ENCODE results near the gene KIF7. TPM values are rescaled to one million over a fixed set of nuclear protein-coding genes. Genes with fewer than 3 reads are reported as not detected.
A peak's percentile ranks its signal among the peaks of the same experiment; 100 is the strongest.

The KIF7 gene
- total RNA-seq, 8 experiments from 2014 or later, result 3.5 to 13.4 (median 6.6) TPM

DNA sequence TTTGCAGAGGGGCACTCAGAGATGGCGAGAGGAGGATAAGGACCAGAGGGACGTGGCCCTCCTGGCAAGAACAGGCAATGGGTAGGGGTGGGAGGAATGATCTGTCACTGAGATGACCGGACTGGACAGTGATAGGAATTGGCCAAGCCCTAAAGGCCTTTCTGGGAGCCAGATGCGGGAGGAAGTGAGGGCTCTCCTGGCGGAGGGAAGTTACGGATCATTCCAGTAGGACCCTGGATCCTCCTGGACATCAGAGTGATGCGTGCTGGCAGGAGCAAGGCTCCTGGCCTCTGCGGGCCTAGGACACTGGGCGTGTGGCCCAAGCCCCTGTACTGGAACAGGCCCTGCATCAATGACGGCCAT lies 23.4 kb downstream of the KIF7 start:
- ATAC-seq (replicated peaks in 6 of 8), result no peak
- in situ Hi-C loops (cut with MboI; ENCODE audit: low pct_unique_long_range_greater_than_20kb in 2 of 9, low sequenced_read_pairs in 9 of 9, unreplicated experiment in 9 of 9), result no loop called here
- 33 to 95% (median 87%) methylated on average over 1 to 8 of the region's 10 CpGs; no CpG with 5 or more reads in 4 of the 10 experiments for WGBS, 10 experiments
- Histone ChIP-seq H3K4me3 (no peak overlapping the region), H3K4me1 (replicated peaks in 1 of 2) (peaks cover 0 to 1% of the 10 kb centered on the region in 2 donors), H3K27ac (no peak overlapping the region)

DNA sequence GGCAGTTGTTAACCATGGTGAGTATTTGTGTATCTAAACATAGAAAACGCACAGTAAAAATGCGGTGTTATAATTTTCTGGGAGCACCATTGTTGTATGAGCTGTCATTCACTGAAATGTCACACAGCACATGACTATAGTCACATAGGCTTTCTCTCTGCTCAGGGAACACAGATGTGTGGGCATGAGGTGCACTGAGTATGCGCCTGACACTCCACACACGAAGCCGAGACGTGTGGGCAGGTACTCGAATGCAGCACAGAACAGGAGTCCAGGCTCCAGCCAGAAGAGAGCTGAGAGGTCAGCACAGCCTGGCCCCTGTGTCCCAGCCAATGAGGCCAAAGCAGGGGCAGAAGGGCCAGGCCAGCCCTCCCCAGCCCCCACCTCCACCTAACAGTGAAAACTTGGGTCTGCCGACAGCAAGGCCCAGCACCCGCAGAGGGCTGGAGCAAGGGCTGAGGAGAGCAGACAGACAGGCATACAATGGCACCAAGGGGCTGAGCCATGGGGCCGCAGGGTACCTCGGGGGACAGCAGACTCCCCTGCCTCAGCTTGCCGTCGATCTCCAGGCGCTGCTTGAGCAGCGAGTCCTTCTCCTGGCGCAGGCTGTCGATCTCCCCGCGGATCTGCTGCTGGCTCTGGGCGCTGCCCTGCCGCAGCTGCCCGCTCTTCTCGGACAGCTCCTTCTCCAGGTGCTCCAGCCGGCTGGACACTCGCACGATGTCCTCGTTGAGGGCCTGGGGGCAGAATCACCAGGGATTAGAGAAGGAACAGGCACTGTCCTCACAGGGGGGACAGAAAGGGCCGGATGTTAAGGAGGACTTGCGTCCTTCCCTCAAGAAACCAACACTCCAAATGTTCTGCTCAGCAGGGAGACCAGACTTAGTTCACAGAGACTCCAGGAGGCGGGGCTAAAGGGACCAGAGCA lies 24.0 kb downstream of the KIF7 start:
- Histone ChIP-seq H3K4me3 (no peak overlapping the region), H3K4me1 (replicated peaks in 1 of 2) (peaks cover 0 to 3% of the 10 kb centered on the region in 2 donors), H3K27ac (no peak overlapping the region)
- 88 to 100% (median 100%) methylated on average over 1 to 8 of the region's 30 CpGs; no CpG with 5 or more reads in 5 of the 10 experiments for WGBS, 10 experiments
- ATAC-seq (replicated peaks in 6 of 8), result no peak
- in situ Hi-C loops (cut with MboI; ENCODE audit: low pct_unique_long_range_greater_than_20kb in 2 of 9, low sequenced_read_pairs in 9 of 9, unreplicated experiment in 9 of 9), result no loop called here

DNA sequence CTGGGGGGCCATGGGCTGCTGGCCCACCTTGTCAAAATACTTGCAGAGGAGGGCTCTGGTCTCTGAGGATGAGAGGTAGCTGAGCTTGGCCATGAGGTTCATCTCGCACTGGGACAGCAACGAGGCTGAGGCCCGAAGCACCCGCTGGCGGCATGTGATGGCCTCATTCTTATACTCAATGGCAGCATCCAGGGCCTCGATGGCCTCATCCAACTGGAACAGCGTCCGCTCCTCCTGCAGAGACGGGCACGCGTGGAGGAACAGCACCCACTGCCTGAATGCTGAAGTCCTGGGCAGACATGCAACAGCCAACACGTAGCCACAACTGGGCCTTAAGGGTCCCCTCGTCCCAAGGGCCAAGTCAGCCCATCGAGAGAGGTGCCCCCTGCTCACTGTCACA lies 25.0 kb downstream of the KIF7 start:
- no peak overlapping the region for H3K4me3 ChIP-seq
- H3K4me1 ChIP-seq (replicated peaks in 1 of 2), result peaks cover 0 to 3% of the 10 kb centered on the region in 2 donors
- WGBS, 10 experiments, result 71 to 100% (median 90%) methylated on average over 2 to 10 of the region's 14 CpGs; no CpG with 5 or more reads in 5 of the 10 experiments
- in situ Hi-C loops (cut with MboI; ENCODE audit: low pct_unique_long_range_greater_than_20kb in 2 of 9, low sequenced_read_pairs in 9 of 9, unreplicated experiment in 9 of 9), result no loop called here
- H3K27ac ChIP-seq, result no peak overlapping the region
- ATAC-seq (replicated peaks in 6 of 8), result no peak

DNA sequence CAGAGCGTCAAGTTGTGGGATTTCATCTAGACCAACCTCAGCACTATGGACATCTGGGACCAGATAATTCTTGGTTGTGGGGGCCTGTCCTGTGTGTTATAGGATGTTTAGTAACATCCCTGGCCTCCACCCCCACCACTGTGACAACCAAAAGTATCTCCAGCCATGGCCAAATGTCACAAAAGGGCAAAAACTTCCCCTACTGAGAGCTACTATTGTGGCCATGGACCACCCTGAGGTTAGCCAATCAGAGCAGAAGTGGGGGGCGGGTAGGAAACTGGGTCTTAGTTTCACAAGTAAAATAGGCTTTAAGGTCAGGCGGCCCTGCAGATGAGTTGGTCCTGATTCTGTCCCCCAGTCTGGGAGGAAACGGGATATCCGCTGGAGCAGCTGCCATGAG lies 25.4 kb downstream of the KIF7 start:
- 71 to 100% (median 95%) methylated on average over 1 to 2 of the region's 5 CpGs; no CpG with 5 or more reads in 6 of the 10 experiments for WGBS, 10 experiments
- H3K27ac ChIP-seq, result no peak overlapping the region
- H3K4me3 ChIP-seq, result no peak overlapping the region
- peaks cover 0 to 3% of the 10 kb centered on the region in 2 donors for H3K4me1 ChIP-seq (replicated peaks in 1 of 2)
- in situ Hi-C loops (cut with MboI; ENCODE audit: low pct_unique_long_range_greater_than_20kb in 2 of 9, low sequenced_read_pairs in 9 of 9, unreplicated experiment in 9 of 9), result no loop called here
- no peak for ATAC-seq (replicated peaks in 6 of 8)

DNA sequence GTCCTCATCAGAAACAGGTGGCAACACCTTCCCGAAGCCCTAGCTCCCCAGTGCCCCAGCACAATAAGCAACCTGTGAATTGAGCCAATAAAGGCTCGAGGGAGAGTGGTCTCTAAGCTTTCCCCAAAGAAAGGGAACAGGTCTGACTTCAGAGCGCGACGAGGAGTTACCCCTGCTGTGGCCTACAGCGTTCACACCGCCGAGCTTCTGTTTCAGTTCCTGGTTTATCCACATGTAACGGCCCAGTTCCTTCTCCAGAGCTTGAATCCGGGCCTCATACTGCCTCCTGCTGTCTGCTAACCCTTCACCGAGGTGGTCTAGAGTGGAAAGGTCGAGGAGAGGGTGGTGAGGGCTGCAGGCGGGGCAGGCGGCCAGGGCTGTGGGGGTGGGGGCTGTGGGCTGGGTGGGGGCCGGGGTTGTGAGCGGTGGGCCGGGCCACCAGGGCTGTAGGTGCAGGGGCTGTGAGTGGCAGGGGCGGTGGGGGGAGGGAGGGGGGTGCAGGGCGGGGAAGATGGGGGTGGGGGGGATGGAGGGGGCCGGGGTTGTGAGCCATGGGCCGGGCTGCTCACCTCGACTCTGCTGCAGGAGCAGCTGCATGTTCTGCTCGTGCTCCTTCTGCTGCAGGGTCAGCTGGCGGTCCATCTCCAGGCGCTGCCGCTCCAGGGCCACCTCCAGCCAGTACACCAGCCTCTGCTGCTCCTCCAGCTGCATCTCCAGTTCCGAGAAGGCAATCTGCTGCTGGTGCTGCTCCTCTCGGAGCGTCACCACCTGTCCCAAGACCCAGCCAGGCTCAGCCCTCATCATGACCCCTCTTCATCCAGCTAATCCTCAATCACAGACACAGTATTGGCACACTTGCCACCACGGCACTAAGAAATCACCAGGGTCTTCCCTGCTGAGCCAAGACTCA lies 26.2 kb downstream of the KIF7 start:
- no peak for ATAC-seq (replicated peaks in 6 of 8)
- H3K4me3 ChIP-seq, result no peak overlapping the region
- in situ Hi-C loops (cut with MboI; ENCODE audit: low pct_unique_long_range_greater_than_20kb in 2 of 9, low sequenced_read_pairs in 9 of 9, unreplicated experiment in 9 of 9), result no loop called here
- H3K4me1 ChIP-seq (replicated peaks in 1 of 2), result peaks cover 0 to 3% of the 10 kb centered on the region in 2 donors
- no peak overlapping the region for H3K27ac ChIP-seq
- 20 to 100% (median 88%) methylated on average over 1 to 7 of the region's 30 CpGs; no CpG with 5 or more reads in 5 of the 10 experiments for WGBS, 10 experiments

DNA sequence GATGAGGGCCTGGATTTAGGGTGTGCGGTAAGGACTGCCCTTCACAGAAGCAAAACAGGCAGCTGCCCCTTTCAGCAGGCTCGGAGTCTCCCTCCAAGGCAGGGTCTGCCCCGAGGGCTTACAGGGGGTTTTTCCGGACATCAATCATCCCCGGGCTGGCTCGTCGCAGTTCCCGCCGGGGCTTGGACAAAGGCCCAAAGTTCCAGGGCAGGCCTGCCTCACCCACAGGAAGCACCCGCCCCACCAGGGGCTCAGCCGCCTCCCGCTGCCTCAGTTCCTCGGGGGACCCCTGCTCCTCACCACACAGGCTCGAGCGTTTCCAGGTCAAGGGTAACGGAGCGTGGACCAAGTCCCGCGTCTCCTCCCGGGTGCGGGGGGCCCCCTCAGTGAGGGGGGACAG lies 27.0 kb downstream of the KIF7 start:
- in situ Hi-C loops (cut with MboI; ENCODE audit: low pct_unique_long_range_greater_than_20kb in 2 of 9, low sequenced_read_pairs in 9 of 9, unreplicated experiment in 9 of 9), result no loop called here
- no peak overlapping the region for H3K27ac ChIP-seq
- ATAC-seq (replicated peaks in 6 of 8), result no peak
- 80 to 100% (median 100%) methylated on average over 1 to 3 of the region's 21 CpGs; no CpG with 5 or more reads in 6 of the 10 experiments for WGBS, 10 experiments
- H3K4me1 ChIP-seq (replicated peaks in 1 of 2), result peaks cover 0 to 3% of the 10 kb centered on the region in 2 donors
- H3K4me3 ChIP-seq, result no peak overlapping the region

DNA sequence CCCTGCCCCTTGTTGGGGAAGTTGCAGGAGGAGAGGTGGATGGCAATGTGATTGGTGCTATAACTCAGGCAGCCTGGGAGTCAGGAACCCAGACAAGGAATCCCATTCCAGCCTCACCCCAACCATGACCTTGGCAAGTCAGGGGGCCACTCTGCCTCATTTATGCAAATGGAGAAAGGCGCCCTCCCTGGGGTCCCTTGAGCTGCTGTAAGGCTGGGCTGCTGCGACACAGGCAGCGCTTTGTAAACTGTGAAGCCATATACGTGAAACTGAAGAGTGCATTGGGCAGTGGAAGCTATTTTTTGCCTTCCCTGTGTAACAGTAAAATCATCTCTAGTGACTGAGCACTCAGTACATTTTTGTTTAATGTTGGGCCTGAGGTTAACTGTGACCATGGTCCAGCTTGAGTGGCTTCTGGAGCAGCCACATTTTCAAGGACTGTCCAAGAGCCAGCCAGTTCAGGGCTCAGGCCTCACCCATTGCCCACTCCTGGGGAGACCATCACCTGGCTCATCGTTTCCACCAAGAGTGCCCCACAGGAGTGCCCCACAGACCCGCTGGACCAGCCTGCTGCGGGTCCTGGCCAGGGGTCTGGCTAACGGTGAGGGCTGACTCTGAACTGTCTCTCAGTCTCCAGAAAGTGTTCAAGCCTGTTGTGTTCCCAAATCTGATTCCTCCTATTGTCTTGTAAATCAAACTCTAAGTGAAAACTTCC lies 27.9 kb downstream of the KIF7 start:
- ATAC-seq (replicated peaks in 6 of 8), result peak in 1 of 8 experiments; percentile 50
- no peak overlapping the region for H3K27ac ChIP-seq
- in situ Hi-C loops (cut with MboI; ENCODE audit: low pct_unique_long_range_greater_than_20kb in 2 of 9, low sequenced_read_pairs in 9 of 9, unreplicated experiment in 9 of 9), result no loop called here
- peaks cover 0 to 3% of the 10 kb centered on the region in 2 donors for H3K4me1 ChIP-seq (replicated peaks in 1 of 2)
- no peak overlapping the region for H3K4me3 ChIP-seq
- WGBS, 10 experiments, result 60 to 100% (median 76%) methylated on average over 1 to 4 of the region's 8 CpGs; no CpG with 5 or more reads in 6 of the 10 experiments

DNA sequence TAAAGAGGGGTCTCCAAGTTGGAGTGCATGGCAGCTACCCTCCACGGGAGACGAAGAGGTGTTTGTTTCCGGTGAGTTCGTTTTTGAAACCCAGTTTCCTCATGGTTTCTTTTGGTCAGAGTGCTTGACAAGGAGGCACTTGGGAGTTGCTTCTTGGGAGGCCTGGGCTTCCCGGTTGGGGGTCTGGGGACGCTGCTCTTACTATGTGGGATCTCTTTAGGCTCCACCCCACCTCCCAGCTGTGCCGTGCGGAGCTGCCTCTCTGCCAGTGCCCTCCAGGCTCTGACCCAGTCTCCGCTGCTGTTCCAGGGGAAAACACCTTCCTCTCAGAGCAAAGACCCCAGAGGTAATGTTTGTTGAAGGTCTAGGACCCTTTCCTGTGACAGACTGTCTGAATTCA lies 29.6 kb downstream of the KIF7 start:
- no peak for ATAC-seq (replicated peaks in 6 of 8)
- WGBS, 10 experiments, result 87 to 100% (median 95%) methylated on average over 2 to 8 of the region's 9 CpGs; no CpG with 5 or more reads in 6 of the 10 experiments
- Histone ChIP-seq H3K4me1 (replicated peaks in 1 of 2) (peaks cover 0 to 3% of the 10 kb centered on the region in 2 donors), H3K4me3 (no peak overlapping the region), H3K27ac (no peak overlapping the region)
- in situ Hi-C loops (cut with MboI; ENCODE audit: low pct_unique_long_range_greater_than_20kb in 2 of 9, low sequenced_read_pairs in 9 of 9, unreplicated experiment in 9 of 9), result no loop called here

DNA sequence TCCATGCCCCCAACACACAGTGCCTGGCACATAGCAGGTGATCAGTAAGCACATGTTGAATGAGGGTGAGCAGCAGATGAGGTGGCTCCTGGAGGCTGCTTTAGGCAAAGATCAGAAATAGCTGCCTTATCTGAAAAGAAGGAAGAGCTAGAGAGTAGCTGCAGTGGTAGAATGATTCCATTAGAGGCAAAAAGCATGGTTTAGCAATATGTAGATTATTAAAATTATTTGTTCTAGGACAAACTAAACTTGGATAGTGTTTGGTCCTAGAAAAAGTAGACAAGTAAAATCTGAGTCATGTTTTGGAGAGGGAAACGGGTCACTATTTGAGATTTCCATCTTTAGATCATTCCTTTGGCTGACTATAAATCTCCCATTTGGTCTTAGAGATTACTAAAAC lies 32.1 kb downstream of the KIF7 start:
- Histone ChIP-seq H3K4me3 (no peak overlapping the region), H3K27ac (no peak overlapping the region), H3K4me1 (replicated peaks in 1 of 2) (peaks cover 0 to 3% of the 10 kb centered on the region in 2 donors)
- in situ Hi-C loops (cut with MboI; ENCODE audit: low pct_unique_long_range_greater_than_20kb in 2 of 9, low sequenced_read_pairs in 9 of 9, unreplicated experiment in 9 of 9), result no loop called here
- ATAC-seq (replicated peaks in 6 of 8), result peak in 2 of 8 experiments; percentile 60 to 62
- 0 to 100% (median 83%) methylated on average over 1 of the region's 1 CpG; no CpG with 5 or more reads in 2 of the 10 experiments for WGBS, 10 experiments

DNA sequence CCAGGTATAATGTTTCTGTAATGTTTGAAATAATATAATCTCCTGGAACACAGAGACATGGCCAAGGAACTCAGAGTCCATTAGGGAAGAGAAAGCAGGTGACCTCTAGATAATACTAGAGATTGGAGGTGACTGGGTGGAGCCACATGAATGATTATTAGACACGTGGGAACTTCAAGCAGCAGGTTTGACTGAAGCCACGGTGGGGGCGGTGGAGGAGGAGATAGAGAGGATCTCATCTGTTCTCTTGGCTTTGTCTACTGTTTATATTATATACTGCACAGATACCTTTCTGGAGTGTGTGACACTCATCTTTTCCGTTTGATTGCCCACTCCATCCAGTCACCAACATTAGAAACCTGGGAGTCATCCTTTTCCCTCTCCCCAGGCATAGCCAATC lies 33.7 kb downstream of the KIF7 start:
- 53 to 100% (median 89%) methylated on average over 1 to 4 of the region's 4 CpGs; no CpG with 5 or more reads in 1 of the 10 experiments for WGBS, 10 experiments
- H3K4me3 ChIP-seq, result no peak overlapping the region
- in situ Hi-C loops (cut with MboI; ENCODE audit: low pct_unique_long_range_greater_than_20kb in 2 of 9, low sequenced_read_pairs in 9 of 9, unreplicated experiment in 9 of 9), result no loop called here
- no peak for ATAC-seq (replicated peaks in 6 of 8)
- H3K4me1 ChIP-seq (replicated peaks in 1 of 2), result no peaks in the 10 kb centered on the region
- no peak overlapping the region for H3K27ac ChIP-seq

DNA sequence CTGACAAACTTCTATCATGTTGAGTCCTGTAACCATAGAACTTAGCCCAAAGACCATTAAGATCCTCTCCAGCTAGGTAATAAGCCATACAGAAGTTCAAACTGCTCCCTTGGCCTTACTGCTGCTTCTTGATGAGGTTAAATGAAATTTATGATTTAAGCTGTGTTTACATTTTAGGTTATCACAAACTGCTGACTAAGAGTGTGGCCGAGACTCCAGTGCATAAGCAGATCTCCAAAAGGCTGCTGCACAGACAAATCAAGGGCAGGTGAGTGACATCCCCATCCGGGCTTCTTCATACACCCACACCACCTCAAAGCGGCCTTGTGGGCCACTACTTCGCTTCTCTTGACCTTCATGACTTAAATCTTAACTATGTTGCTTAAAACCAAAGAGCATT lies 39.0 kb downstream of the KIF7 start:
- no peak for ATAC-seq (replicated peaks in 6 of 8)
- no peak overlapping the region for H3K27ac ChIP-seq
- in situ Hi-C loops (cut with MboI; ENCODE audit: low pct_unique_long_range_greater_than_20kb in 2 of 9, low sequenced_read_pairs in 9 of 9, unreplicated experiment in 9 of 9), result no loop called here
- 40 to 100% (median 94%) methylated on average over 1 to 4 of the region's 4 CpGs; no CpG with 5 or more reads in 3 of the 10 experiments for WGBS, 10 experiments
- no peak overlapping the region for H3K4me3 ChIP-seq
- H3K4me1 ChIP-seq (replicated peaks in 1 of 2), result no peaks in the 10 kb centered on the region

DNA sequence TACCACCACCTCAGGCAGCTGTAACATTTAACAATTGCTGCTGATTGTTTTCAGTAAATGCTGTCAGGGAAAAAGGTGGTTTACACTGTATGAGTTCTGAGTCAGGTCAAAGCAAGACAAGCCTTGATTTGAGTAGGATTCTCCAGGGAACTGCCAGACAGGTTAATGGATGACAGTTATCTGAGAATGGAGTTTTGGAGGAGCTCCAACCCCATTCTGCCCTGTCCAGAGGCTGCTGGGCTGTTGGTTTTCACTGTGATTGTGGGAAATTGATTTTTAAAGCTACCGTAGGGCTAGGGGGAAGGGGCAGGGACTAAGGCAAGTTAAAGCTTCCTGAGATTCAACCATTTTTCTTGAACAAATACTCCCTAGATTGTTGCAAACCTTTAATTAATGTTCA lies 40.1 kb downstream of the KIF7 start:
- Histone ChIP-seq H3K4me3 (no peak overlapping the region), H3K4me1 (replicated peaks in 1 of 2) (no peaks in the 10 kb centered on the region), H3K27ac (no peak overlapping the region)
- in situ Hi-C loops (cut with MboI; ENCODE audit: low pct_unique_long_range_greater_than_20kb in 2 of 9, low sequenced_read_pairs in 9 of 9, unreplicated experiment in 9 of 9), result no loop called here
- WGBS, 10 experiments, result 80 to 100% (median 100%) methylated on average over 1 of the region's 1 CpG; no CpG with 5 or more reads in 5 of the 10 experiments
- ATAC-seq (replicated peaks in 6 of 8), result no peak

Measured in motor neuron (in vitro differentiated cells).